ENCODE data around the gene AMZ1.
"Not testable (repeated sequence)": the region's sequence is repeated elsewhere in the genome, so short reads cannot be mapped to it uniquely, and the experiment has no call there.

- not testable (repeated sequence) for TF ChIP-seq EZH2 (IDR thresholded peaks at IDR 0.05; ENCODE audit: borderline replicate concordance, low read depth, low read length, severe bottlenecking); CTCF (IDR thresholded peaks at IDR 0.05; ENCODE audit: borderline replicate concordance, extremely low read depth, low read length, poor library complexity, severe bottlenecking)
Observed at GRCh38 chr7:2673214-2673613, 14.8 kb upstream of the AMZ1 start.
